ENCODE data around the gene COL15A1.

The COL15A1 gene

GRCh38 chr9:99069075-99069474 lies 125.4 kb downstream of the COL15A1 start:
- TF ChIP-seq CTCF (IDR thresholded peaks at IDR 0.05; ENCODE audit: borderline replicate concordance, control extremely low read depth, extremely low read depth, insufficient read depth, missing control alignments) = no peak

GRCh38 chr9:99069546-99069945 lies 125.8 kb downstream of the COL15A1 start:
- in situ Hi-C loops (cut with MboI; ENCODE audit: low sequenced_read_pairs, unreplicated experiment) = no loop called here
- DNase-seq (ENCODE audit: low spot score) = no peak
- no peak for TF ChIP-seq CTCF (IDR thresholded peaks at IDR 0.05; ENCODE audit: borderline replicate concordance, control extremely low read depth, extremely low read depth, insufficient read depth, missing control alignments)

More at GRCh38 chr9:99069075-99069474, 125.4 kb downstream of the COL15A1 start:
- no peak for DNase-seq (ENCODE audit: low spot score)
- in situ Hi-C loops (cut with MboI; ENCODE audit: low sequenced_read_pairs, unreplicated experiment) = no loop called here

- no peak for TF ChIP-seq CTCF (IDR thresholded peaks at IDR 0.05; ENCODE audit: borderline replicate concordance, control extremely low read depth, extremely low read depth, insufficient read depth, missing control alignments)
- no peak for DNase-seq (ENCODE audit: low spot score)
- in situ Hi-C loops (cut with MboI; ENCODE audit: low sequenced_read_pairs, unreplicated experiment) = no loop called here
These were observed 127.0 kb downstream of the COL15A1 start for GRCh38 chr9:99070681-99071080.

- in situ Hi-C loops (cut with MboI; ENCODE audit: low sequenced_read_pairs, unreplicated experiment) = no loop called here
- DNase-seq (ENCODE audit: low spot score) = no peak
- no peak for TF ChIP-seq CTCF (IDR thresholded peaks at IDR 0.05; ENCODE audit: borderline replicate concordance, control extremely low read depth, extremely low read depth, insufficient read depth, missing control alignments)
These were observed 127.8 kb downstream of the COL15A1 start for GRCh38 chr9:99071313-99072039.

- in situ Hi-C loops (cut with MboI; ENCODE audit: low sequenced_read_pairs, unreplicated experiment) = no loop called here
- TF ChIP-seq CTCF (IDR thresholded peaks at IDR 0.05; ENCODE audit: borderline replicate concordance, control extremely low read depth, extremely low read depth, insufficient read depth, missing control alignments) = no peak
- DNase-seq (ENCODE audit: low spot score) = no peak
These were observed 128.3 kb downstream of the COL15A1 start for GRCh38 chr9:99072040-99072394.

GRCh38 chr9:99073347-99073746 lies 129.6 kb downstream of the COL15A1 start:
- in situ Hi-C loops (cut with MboI; ENCODE audit: low sequenced_read_pairs, unreplicated experiment) = no loop called here
- DNase-seq (ENCODE audit: low spot score) = no peak
- no peak for TF ChIP-seq CTCF (IDR thresholded peaks at IDR 0.05; ENCODE audit: borderline replicate concordance, control extremely low read depth, extremely low read depth, insufficient read depth, missing control alignments)

All from GM13976 (cell line).